Neural progenitor cell (in vitro differentiated cells): ENCODE data around the gene LATS2. TPM values are rescaled to one million over a fixed set of nuclear protein-coding genes. Genes with fewer than 3 reads are reported as not detected.

Experiments used
- DNase-seq: peaks from one replicate; pipeline ENCODE4 v3.0.0-alpha.2; 2016; ENCODE audit warnings: low spot score
- H2AFZ ChIP-seq: fragments of 200-600 bp; sonication (generic); replicated peaks from 2 replicates; pipeline ENCODE4 v1.6.1; 2016; ENCODE audit warnings: antibody characterized with exemption
- H3F3A ChIP-seq: fragments of 200-600 bp; sonication (generic); 2 replicates; pipeline ENCODE4 v1.6.1; 2016; ENCODE audit warnings: antibody characterized with exemption, low read depth
- H3K27ac ChIP-seq: fragments of 200-600 bp; sonication (generic); 2 replicates; pipeline ENCODE4 v1.5.1; 2016; ENCODE audit warnings: mild to moderate bottlenecking
- H3K27me3 ChIP-seq: fragments of 200-600 bp; sonication (generic); 2 replicates; pipeline ENCODE4 v1.6.1; 2016; ENCODE audit warnings: mild to moderate bottlenecking, moderate library complexity
- H3K36me3 ChIP-seq: fragments of 200-600 bp; sonication (generic); 2 replicates; pipeline ENCODE4 v1.5.1; 2016
- H3K4me1 ChIP-seq: fragments of 200-600 bp; sonication (generic); 2 replicates; pipeline ENCODE4 v1.6.1; 2016; ENCODE audit warnings: mixed run types
- H3K4me2 ChIP-seq: fragments of 200-600 bp; sonication (generic); 2 replicates; pipeline ENCODE4 v1.6.1; 2016
- H3K4me3 ChIP-seq: fragments of 200-600 bp; sonication (generic); 2 replicates; pipeline ENCODE4 v1.5.1; 2016
- H3K79me2 ChIP-seq: fragments of 200-600 bp; sonication (generic); 2 replicates; pipeline ENCODE4 v1.6.1; 2016; ENCODE audit warnings: low read depth
- H3K9ac ChIP-seq: fragments of 200-600 bp; sonication (generic); 2 replicates; pipeline ENCODE4 v1.6.1; 2016
- H3K9me3 ChIP-seq: fragments of 200-600 bp; sonication (generic); 2 replicates; pipeline ENCODE4 v1.5.1; 2016; ENCODE audit warnings: low read depth
- H4K20me1 ChIP-seq: fragments of 200-600 bp; sonication (generic); 2 replicates; pipeline ENCODE4 v1.6.1; 2016; ENCODE audit warnings: low read depth
- H3K27ac Mint-ChIP-seq: 3 replicates; pipeline ENCODE4 v1.8.0; 2021; ENCODE audit warnings: mixed read lengths
- H3K27me3 Mint-ChIP-seq: 2 replicates; pipeline ENCODE4 v1.8.0; 2022; ENCODE audit warnings: low read depth, mild to moderate bottlenecking, inconsistent platforms, moderate library complexity, mixed read lengths; ENCODE audit not compliant: insufficient read depth
- H3K36me3 Mint-ChIP-seq: 3 replicates; pipeline ENCODE4 v1.8.0; 2021; ENCODE audit warnings: mixed read lengths
- H3K4me1 Mint-ChIP-seq: 3 replicates; pipeline ENCODE4 v1.8.0; 2021; ENCODE audit warnings: mixed read lengths
- H3K4me3 Mint-ChIP-seq: 3 replicates; pipeline ENCODE4 v1.8.0; 2021; ENCODE audit warnings: mild to moderate bottlenecking, moderate library complexity, mixed read lengths
- H3K9me3 Mint-ChIP-seq: 3 replicates; pipeline ENCODE4 v1.8.0; 2020; ENCODE audit warnings: mixed read lengths
- CTCF ChIP-seq: fragments of 200-600 bp; sonication (generic); IDR thresholded peaks from 2 replicates; pipeline ENCODE4 v1.5.1; 2017; ENCODE audit warnings: antibody characterized with exemption, mild to moderate bottlenecking
- EZH2 ChIP-seq: fragments of 200-600 bp; sonication (generic); IDR thresholded peaks from 2 replicates; pipeline ENCODE4 v1.6.1; 2017; ENCODE audit warnings: antibody characterized with exemption, mild to moderate bottlenecking, moderate library complexity
- EZH2phosphoT487 ChIP-seq: fragments of 200-600 bp; sonication (generic); IDR thresholded peaks from 2 replicates; pipeline ENCODE4 v1.6.1; 2017; ENCODE audit warnings: antibody characterized with exemption
- total RNA-seq: library from RNA; depleted of rRNA; stranded (reverse); fragments of >200 nt; gene quantifications from 2 replicates; pipeline ENCODE4 v1.2.3, GENCODE V29; 2015; ENCODE audit warnings: low replicate concordance

Gene LATS2
- total RNA-seq, 1 donor from 2014 or later, result 15.2 TPM

DNA sequence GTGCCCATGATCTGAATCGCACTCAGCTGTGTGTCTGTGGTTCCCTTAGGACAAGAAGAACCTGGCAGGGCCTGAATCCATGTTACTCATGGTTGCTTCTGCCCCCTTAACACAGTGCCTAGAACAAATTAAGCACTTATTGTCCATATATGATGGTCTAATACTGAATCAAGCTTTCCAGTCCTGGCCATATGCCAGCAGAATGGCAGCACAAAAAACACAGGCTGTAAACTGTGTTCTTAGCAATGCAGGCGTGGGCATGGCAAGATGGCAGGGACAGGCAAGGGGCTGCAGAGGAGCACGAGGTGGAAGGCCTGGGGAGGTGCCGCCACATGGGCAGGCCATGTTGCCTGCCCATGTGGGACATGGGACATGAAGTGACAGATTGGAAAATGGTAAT lies 68.2 kb downstream of the LATS2 start:
- peaks cover 47% of the 10 kb centered on the region for H4K20me1 ChIP-seq
- no peak overlapping the region for H3K27ac ChIP-seq
- no peak for TF ChIP-seq EZH2phosphoT487
- H3K4me1 ChIP-seq, result no peaks in the 10 kb centered on the region
- H3K4me3 ChIP-seq, result no peak overlapping the region
- Mint-ChIP-seq H3K4me3 (no peak overlapping the region), H3K27me3 (peaks cover 10% of the 10 kb centered on the region), H3K4me1 (no peaks in the 10 kb centered on the region), H3K9me3 (no peaks in the 10 kb centered on the region), H3K36me3 (peaks cover 25% of the 10 kb centered on the region), H3K27ac (no peak overlapping the region)
- no peak overlapping the region for H2AFZ ChIP-seq
- no peak overlapping the region for H3K9ac ChIP-seq
- no peaks in the 10 kb centered on the region for H3K36me3 ChIP-seq
- peaks cover 44% of the 10 kb centered on the region for H3K79me2 ChIP-seq
- DNase-seq, result no peak
- H3F3A ChIP-seq, result no peaks in the 10 kb centered on the region
- no peaks in the 10 kb centered on the region for H3K27me3 ChIP-seq
- no peaks in the 10 kb centered on the region for H3K9me3 ChIP-seq
- no peak overlapping the region for H3K4me2 ChIP-seq

- Histone ChIP-seq H3F3A (no peaks in the 10 kb centered on the region), H3K36me3 (no peaks in the 10 kb centered on the region), H3K9me3 (no peaks in the 10 kb centered on the region), H3K4me1 (no peaks in the 10 kb centered on the region), H3K79me2 (peaks cover 33% of the 10 kb centered on the region), H3K9ac (no peak overlapping the region), H3K27ac (no peak overlapping the region), H2AFZ (no peak overlapping the region), H3K4me3 (no peak overlapping the region), H3K4me2 (no peak overlapping the region), H3K27me3 (no peaks in the 10 kb centered on the region), H4K20me1 (peaks cover 38% of the 10 kb centered on the region)
- TF ChIP-seq CTCF (no peak), EZH2phosphoT487 (no peak), EZH2 (no peak)
- H3K36me3 Mint-ChIP-seq, result peaks cover 30% of the 10 kb centered on the region
- H3K9me3 Mint-ChIP-seq, result no peaks in the 10 kb centered on the region
- H3K27me3 Mint-ChIP-seq, result peaks cover 12% of the 10 kb centered on the region
- no peak for DNase-seq
- H3K4me3 Mint-ChIP-seq, result no peak overlapping the region
- H3K4me1 Mint-ChIP-seq, result no peaks in the 10 kb centered on the region
- peak overlapping the region; percentile 36 for H3K27ac Mint-ChIP-seq
These were observed 69.5 kb downstream of the LATS2 start for GRCh38 chr13:20991741-20992520.

DNA sequence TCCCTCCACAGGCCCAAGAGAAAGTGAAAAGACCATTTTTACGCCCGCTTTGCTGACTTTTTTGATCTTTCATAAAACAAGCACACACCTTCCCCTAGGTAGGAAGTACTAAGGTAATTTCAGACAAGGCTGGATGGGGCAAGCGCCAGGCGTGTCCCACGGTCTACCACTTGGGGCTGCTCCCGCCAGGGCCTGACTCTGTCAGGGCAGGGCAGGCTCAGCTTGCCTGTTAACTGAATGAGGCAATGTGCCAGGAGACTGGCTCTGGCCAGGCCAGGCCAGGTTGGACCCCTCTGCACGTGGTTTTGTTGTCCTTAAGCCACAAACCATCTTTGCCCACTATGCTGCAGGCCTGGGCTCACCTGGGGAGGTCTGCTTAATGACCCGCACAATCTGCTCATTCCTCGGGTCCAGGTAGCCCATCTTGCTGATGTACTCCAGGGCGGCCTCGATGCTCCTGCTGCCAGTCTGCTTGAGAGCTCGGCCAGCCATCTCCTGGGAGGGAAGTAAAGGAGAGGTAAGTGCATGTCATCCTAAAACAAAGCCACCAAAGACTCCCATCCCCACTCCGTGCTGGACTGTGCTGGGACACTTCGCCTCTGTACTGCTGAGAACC lies 70.4 kb downstream of the LATS2 start:
- TF ChIP-seq EZH2phosphoT487 (no peak), EZH2 (no peak), CTCF (no peak)
- Histone ChIP-seq H3K4me2 (no peak overlapping the region), H3K9ac (no peak overlapping the region), H3K9me3 (no peaks in the 10 kb centered on the region), H3K4me1 (no peaks in the 10 kb centered on the region), H4K20me1 (peaks cover 31% of the 10 kb centered on the region), H3K27me3 (no peaks in the 10 kb centered on the region), H3K79me2 (peaks cover 41% of the 10 kb centered on the region), H3K27ac (no peak overlapping the region), H3K36me3 (no peaks in the 10 kb centered on the region), H3F3A (no peaks in the 10 kb centered on the region), H3K4me3 (no peak overlapping the region), H2AFZ (no peak overlapping the region)
- no peaks in the 10 kb centered on the region for H3K4me1 Mint-ChIP-seq
- peaks cover 36% of the 10 kb centered on the region for H3K36me3 Mint-ChIP-seq
- peaks cover 12% of the 10 kb centered on the region for H3K27me3 Mint-ChIP-seq
- DNase-seq, result no peak
- H3K27ac Mint-ChIP-seq, result no peak overlapping the region
- H3K4me3 Mint-ChIP-seq, result no peak overlapping the region
- no peaks in the 10 kb centered on the region for H3K9me3 Mint-ChIP-seq
